IPS-18a (cell line): Measurements from ENCODE around the gene IKZF4.
A peak's percentile ranks its signal among the peaks of the same experiment; 100 is the strongest.
"Not testable (repeated sequence)": the region's sequence is repeated elsewhere in the genome, so short reads cannot be mapped to it uniquely, and the experiment has no call there.

Experiments
- H3K27ac ChIP-seq: one replicate; pipeline ENCODE4 v1.5.1; 2013; ENCODE audit warnings: low read length
- H3K27me3 ChIP-seq: one replicate; pipeline ENCODE4 v1.6.1; 2013; ENCODE audit warnings: mild to moderate bottlenecking, low read length; ENCODE audit not compliant: control insufficient read depth, insufficient read depth
- H3K36me3 ChIP-seq: one replicate; pipeline ENCODE4 v1.6.1; 2013; ENCODE audit warnings: low read depth, low read length; ENCODE audit not compliant: control insufficient read depth
- H3K4me1 ChIP-seq: one replicate; pipeline ENCODE4 v1.6.1; 2013; ENCODE audit warnings: low read depth, low read length; ENCODE audit not compliant: control insufficient read depth
- H3K4me3 ChIP-seq: one replicate; pipeline ENCODE4 v1.5.1; 2013; ENCODE audit warnings: low read length
- H3K9ac ChIP-seq: one replicate; pipeline ENCODE4 v1.6.1; 2013; ENCODE audit warnings: mild to moderate bottlenecking, low read length, moderate library complexity
- H3K9me3 ChIP-seq: one replicate; pipeline ENCODE4 v1.6.1; 2013; ENCODE audit warnings: low read depth, low read length; ENCODE audit not compliant: control insufficient read depth

IKZF4 gene

GRCh38 chr12:56020423-56021184 lies at the start of gene IKZF4:
IKZF4 (plus strand) TSS chr12:56021043; CDS start chr12:56021494, 451 bp downstream.
- Histone ChIP-seq H3K9ac (peak within 1 kb of the TSS; percentile 71), H3K4me1 (peaks cover 23% of the 10 kb centered on the region), H3K27me3 (no peaks in the 10 kb centered on the region), H3K27ac (peak within 1 kb of the TSS; percentile 88), H3K4me3 (peak within 1 kb of the TSS; percentile 65), H3K36me3 (peaks cover 13% of the 10 kb centered on the region), H3K9me3 (no peaks in the 10 kb centered on the region)

- H3K27me3 ChIP-seq, result no peaks in the 10 kb centered on the region
- no peak overlapping the region for H3K9ac ChIP-seq
- no peak overlapping the region for H3K27ac ChIP-seq
- peaks cover 8% of the 10 kb centered on the region for H3K4me1 ChIP-seq
- H3K4me3 ChIP-seq, result no peak overlapping the region
- peaks cover 28% of the 10 kb centered on the region for H3K36me3 ChIP-seq
- H3K9me3 ChIP-seq, result no peaks in the 10 kb centered on the region
Measured at GRCh38 chr12:55972042-55972441, 48.8 kb upstream of the IKZF4 start.

- peak overlapping the region; percentile 21 for H3K9ac ChIP-seq
- no peaks in the 10 kb centered on the region for H3K9me3 ChIP-seq
- H3K4me3 ChIP-seq, result peak overlapping the region; percentile 59
- H3K27me3 ChIP-seq, result no peaks in the 10 kb centered on the region
- no peak overlapping the region for H3K27ac ChIP-seq
- peaks cover 8% of the 10 kb centered on the region for H3K4me1 ChIP-seq
- H3K36me3 ChIP-seq, result peaks cover 28% of the 10 kb centered on the region
Measured at GRCh38 chr12:55972456-55972855, 48.4 kb upstream of the IKZF4 start.

GRCh38 chr12:55972911-55973598 lies 47.8 kb upstream of the IKZF4 start:
- Histone ChIP-seq H3K27ac (no peak overlapping the region), H3K36me3 (peaks cover 27% of the 10 kb centered on the region), H3K9ac (peak overlapping the region; percentile 21), H3K9me3 (no peaks in the 10 kb centered on the region), H3K27me3 (no peaks in the 10 kb centered on the region), H3K4me1 (peaks cover 5% of the 10 kb centered on the region), H3K4me3 (peak overlapping the region; percentile 59)

- Histone ChIP-seq H3K27ac (peak within 1 kb of the TSS; percentile 10), H3K27me3 (no peaks in the 10 kb centered on the region), H3K9me3 (no peaks in the 10 kb centered on the region), H3K4me3 (peak within 1 kb of the TSS; percentile 91), H3K36me3 (peaks cover 20% of the 10 kb centered on the region), H3K9ac (peak within 1 kb of the TSS; percentile 80), H3K4me1 (peaks cover 5% of the 10 kb centered on the region)
Measured at GRCh38 chr12:55973599-55974307, 47.1 kb upstream of the IKZF4 start, which contains the start of gene RAB5B. RAB5B (plus strand) TSS chr12:55974078; CDS start chr12:55986961, 12,883 bp downstream.

- H3K36me3 ChIP-seq, result peaks cover 19% of the 10 kb centered on the region
- peak overlapping the region; percentile 10 for H3K27ac ChIP-seq
- H3K9me3 ChIP-seq, result no peaks in the 10 kb centered on the region
- H3K4me1 ChIP-seq, result peaks cover 5% of the 10 kb centered on the region
- peak overlapping the region; percentile 91 for H3K4me3 ChIP-seq
- no peaks in the 10 kb centered on the region for H3K27me3 ChIP-seq
- peak overlapping the region; percentile 80 for H3K9ac ChIP-seq
Measured at GRCh38 chr12:55974308-55974730, 46.5 kb upstream of the IKZF4 start.

- no peak overlapping the region for H3K9ac ChIP-seq
Measured at GRCh38 chr12:55978393-55978792, 42.5 kb upstream of the IKZF4 start.

GRCh38 chr12:55979069-55979468 lies 41.8 kb upstream of the IKZF4 start:
- H3K27me3 ChIP-seq, result no peaks in the 10 kb centered on the region
- no peaks in the 10 kb centered on the region for H3K4me1 ChIP-seq
- H3K4me3 ChIP-seq, result no peak overlapping the region
- H3K27ac ChIP-seq, result no peak overlapping the region
- no peaks in the 10 kb centered on the region for H3K9me3 ChIP-seq
- no peak overlapping the region for H3K9ac ChIP-seq
- peaks cover 12% of the 10 kb centered on the region for H3K36me3 ChIP-seq

More at GRCh38 chr12:55978393-55978792, 42.5 kb upstream of the IKZF4 start:
- Histone ChIP-seq H3K4me1 (no peaks in the 10 kb centered on the region), H3K4me3 (no peak overlapping the region), H3K27me3 (no peaks in the 10 kb centered on the region), H3K9me3 (no peaks in the 10 kb centered on the region), H3K36me3 (peaks cover 12% of the 10 kb centered on the region), H3K27ac (no peak overlapping the region)

- H3K27me3 ChIP-seq, H3K9ac ChIP-seq, H3K4me1 ChIP-seq, H3K9me3 ChIP-seq, H3K27ac ChIP-seq, H3K4me3 ChIP-seq: not testable (repeated sequence)
- peaks cover 16% of the 10 kb centered on the region for H3K36me3 ChIP-seq
Measured at GRCh38 chr12:55981882-55982281, 39.0 kb upstream of the IKZF4 start.

- no peaks in the 10 kb centered on the region for H3K27me3 ChIP-seq
- no peak overlapping the region for H3K9ac ChIP-seq
- no peak overlapping the region for H3K27ac ChIP-seq
- no peaks in the 10 kb centered on the region for H3K9me3 ChIP-seq
- no peaks in the 10 kb centered on the region for H3K4me1 ChIP-seq
- no peak overlapping the region for H3K4me3 ChIP-seq
- peaks cover 16% of the 10 kb centered on the region for H3K36me3 ChIP-seq
Measured at GRCh38 chr12:55982319-55982936, 38.4 kb upstream of the IKZF4 start.

- Histone ChIP-seq H3K36me3 (peaks cover 16% of the 10 kb centered on the region), H3K4me1 (no peaks in the 10 kb centered on the region), H3K4me3 (no peak overlapping the region), H3K9ac (no peak overlapping the region), H3K27ac (no peak overlapping the region), H3K27me3 (no peaks in the 10 kb centered on the region), H3K9me3 (no peaks in the 10 kb centered on the region)
Measured at GRCh38 chr12:55983232-55983842, 37.5 kb upstream of the IKZF4 start.
